ENCODE measurements around the gene POC1B.

DNA sequence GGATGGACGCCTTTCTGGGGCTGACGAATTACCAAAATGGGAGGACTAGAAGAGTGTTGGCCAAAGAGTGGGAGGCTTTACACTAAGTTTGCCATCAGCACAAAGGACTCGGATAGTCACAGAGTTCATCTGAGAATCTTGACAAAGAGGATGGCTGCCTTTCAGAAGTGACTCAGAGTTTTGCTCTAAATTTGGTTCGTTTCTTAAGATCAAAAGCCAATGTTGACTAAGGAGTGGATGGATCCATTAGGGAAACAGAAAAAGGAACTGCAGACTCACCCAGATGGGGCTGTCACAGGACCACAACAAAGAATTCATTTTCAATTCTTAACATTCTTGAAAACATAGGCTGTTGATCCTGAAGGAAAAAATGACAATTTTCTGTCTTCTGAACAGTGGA, 92.2 kb downstream of the POC1B start:
- TF ChIP-seq POLR2A (IDR thresholded peaks at IDR 0.05), result no peak
- TF ChIP-seq, protein P1, sequence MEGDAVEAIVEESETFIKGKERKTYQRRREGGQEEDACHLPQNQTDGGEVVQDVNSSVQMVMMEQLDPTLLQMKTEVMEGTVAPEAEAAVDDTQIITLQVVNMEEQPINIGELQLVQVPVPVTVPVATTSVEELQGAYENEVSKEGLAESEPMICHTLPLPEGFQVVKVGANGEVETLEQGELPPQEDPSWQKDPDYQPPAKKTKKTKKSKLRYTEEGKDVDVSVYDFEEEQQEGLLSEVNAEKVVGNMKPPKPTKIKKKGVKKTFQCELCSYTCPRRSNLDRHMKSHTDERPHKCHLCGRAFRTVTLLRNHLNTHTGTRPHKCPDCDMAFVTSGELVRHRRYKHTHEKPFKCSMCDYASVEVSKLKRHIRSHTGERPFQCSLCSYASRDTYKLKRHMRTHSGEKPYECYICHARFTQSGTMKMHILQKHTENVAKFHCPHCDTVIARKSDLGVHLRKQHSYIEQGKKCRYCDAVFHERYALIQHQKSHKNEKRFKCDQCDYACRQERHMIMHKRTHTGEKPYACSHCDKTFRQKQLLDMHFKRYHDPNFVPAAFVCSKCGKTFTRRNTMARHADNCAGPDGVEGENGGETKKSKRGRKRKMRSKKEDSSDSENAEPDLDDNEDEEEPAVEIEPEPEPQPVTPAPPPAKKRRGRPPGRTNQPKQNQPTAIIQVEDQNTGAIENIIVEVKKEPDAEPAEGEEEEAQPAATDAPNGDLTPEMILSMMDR (IDR thresholded peaks at IDR 0.05 in 4 of 5, conservative IDR thresholded peaks at IDR 0.05 in 1 of 5), result no peak
